Measurements from ENCODE around the gene OPTC.
"Not testable (repeated sequence)": the region's sequence is repeated elsewhere in the genome, so short reads cannot be mapped to it uniquely, and the experiment has no call there.

Gene OPTC, protein sequence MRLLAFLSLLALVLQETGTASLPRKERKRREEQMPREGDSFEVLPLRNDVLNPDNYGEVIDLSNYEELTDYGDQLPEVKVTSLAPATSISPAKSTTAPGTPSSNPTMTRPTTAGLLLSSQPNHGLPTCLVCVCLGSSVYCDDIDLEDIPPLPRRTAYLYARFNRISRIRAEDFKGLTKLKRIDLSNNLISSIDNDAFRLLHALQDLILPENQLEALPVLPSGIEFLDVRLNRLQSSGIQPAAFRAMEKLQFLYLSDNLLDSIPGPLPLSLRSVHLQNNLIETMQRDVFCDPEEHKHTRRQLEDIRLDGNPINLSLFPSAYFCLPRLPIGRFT

DNA sequence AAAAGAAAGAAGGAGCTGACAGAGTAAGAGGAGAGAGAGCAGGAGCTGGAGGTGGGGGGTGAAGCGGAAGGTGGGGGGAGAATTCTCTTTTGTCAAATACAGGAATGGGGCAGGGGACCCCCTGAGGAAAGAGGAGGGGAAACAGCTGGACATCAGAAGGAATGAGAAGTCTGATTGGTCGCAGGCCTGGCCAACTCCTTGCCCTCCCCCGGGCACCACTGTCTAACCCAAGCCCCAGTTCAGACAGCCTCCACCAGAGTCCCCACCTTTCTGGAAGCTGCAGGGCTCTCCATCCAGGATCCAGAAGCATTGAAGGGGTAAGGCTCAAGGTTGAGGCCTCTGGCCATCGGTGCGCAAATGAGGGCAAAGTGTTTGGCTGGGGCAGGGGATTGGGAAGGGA lies at the start of gene OPTC:
TSS of gene OPTC (plus strand) at position 253 of the 400 bp plus-strand sequence. CDS start 1,853 bp downstream, outside the sequence.
- no peak for DNase-seq

DNA sequence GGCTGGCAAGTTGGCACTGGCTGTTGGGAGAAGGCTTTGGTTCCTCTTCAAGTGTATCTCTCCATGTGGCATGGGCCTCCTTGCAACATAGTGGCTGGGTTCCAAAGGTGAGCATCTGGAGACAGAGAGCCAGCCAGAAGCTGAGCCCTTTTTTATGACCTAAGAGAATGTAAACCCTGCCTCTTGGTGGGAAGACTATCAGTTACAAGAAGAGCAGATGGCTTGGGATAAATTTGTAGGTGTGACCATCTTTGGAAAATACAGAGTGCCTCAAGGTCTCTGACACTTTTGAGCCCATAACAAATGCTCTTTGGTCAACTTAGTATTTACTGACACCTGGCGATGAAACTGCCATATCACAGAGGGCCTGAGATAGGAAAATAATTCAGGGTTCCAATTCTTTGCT lies 49.8 kb upstream of the OPTC start:
- no peak for DNase-seq

DNA sequence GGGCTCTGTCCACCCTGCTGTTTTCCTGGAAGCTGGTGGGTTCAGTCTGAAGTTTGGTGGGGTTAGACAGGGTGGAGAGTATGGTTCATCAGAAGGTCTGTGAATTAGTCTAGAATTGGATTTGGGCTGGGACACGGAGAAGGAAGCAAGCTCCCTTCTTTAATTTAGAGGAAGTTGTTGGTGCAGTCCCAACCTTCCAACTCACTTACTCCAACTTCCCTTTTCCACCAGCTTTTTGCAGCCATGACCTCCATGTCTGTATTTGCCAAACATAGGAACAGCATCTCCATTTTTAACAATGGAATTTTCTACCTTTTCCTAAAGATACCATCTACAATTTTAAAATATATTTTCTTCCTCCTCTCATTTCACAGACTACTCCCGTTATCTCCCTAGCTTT lies 46.8 kb upstream of the OPTC start:
- DNase-seq: peak; percentile 24 to 50

DNA sequence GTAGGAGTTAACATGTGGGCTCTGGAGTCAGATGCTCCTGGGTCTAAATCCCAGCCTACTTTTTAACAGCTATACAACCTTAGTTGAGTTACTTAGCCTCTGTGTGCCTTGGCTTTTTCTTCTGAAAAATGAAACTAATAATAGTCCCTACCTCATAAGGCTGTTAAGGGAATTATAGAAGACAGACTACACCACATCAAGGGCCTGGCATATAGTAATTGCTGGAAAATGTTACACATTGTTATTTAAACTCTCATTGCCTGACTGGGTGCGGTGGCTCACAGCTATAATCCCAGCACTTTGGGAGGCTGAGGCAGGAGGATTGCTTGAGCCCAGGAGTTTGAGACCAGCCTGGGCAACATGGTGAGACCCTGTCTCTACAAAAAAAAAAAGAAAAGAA lies 46.4 kb upstream of the OPTC start:
- DNase-seq: not testable (repeated sequence)

DNA sequence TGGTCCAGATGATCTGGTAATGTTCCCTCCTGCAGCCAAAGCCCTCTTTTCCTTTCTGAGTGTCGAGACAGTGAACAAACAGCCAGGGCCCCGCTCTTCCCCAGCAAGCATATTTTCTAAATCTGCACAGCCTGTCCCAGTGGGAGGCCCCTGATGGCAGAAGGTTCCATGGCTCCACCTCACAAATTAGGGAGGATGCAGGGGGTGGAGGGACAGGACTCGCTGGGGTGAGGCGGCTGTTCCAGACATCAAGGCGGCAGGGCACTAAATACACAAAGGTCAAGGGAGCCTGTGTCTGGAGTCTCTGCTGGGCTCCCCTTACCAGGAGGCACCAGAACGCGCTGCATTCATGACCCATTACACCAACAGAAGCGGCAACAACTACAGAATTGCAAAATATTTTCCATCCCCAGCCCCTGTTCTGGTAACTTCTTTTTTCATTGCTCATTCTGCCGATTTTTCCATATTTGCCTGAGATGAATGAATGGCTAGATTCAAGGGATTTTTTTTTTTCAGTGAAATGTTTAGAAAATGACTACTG lies 45.4 kb upstream of the OPTC start:
- DNase-seq: no peak

DNA sequence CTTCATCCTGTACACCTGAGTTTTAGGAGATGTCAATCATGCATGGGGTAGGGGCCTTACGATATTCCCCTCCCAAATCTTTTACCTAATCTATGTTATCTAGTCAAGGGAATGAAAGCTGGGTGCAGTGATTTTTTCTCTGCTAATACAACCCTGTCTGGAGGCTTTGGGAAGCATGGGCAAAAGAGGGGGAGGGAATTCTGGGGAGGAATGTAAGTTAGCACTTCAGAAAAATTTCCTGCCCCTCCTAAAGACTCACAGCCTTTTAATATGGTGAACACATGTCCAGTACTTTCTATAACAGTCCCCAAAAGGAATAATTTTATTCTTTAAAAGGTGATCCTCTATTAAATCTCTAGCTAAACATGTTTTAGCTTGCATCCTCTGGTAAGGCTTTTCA lies 44.0 kb upstream of the OPTC start:
- DNase-seq: no peak

DNA sequence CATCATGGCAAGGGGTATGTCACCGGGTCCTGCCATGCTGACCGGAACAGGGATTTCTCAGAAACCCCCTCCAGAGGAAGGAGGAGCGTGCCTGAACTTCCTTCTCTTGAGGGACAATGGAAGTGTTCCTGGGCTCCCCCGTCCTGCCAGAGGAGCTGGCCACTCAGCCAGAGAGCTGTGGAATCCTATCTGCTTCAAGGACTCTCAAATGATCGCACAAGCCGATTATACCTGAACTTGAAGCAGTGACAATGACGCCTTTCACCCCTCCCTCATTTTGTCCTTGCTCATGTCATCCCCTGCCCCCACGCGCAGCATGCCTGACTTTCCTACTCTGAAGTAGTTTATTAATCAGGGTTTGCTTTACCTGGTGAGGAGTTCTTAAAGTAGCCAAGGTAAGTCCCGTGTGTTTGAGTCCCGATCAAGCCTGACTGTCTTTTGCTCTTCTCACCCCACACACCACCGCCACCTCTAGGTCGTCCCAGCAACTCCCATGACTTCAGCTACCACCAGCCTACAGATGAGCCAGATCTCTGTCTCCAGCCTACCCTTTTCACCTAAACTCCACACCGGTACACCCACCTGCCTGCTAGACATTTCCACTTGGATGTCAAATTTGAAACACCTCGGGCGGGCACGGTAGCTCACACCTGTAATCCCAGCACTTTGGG lies 43.3 kb upstream of the OPTC start:
- DNase-seq: no peak

DNA sequence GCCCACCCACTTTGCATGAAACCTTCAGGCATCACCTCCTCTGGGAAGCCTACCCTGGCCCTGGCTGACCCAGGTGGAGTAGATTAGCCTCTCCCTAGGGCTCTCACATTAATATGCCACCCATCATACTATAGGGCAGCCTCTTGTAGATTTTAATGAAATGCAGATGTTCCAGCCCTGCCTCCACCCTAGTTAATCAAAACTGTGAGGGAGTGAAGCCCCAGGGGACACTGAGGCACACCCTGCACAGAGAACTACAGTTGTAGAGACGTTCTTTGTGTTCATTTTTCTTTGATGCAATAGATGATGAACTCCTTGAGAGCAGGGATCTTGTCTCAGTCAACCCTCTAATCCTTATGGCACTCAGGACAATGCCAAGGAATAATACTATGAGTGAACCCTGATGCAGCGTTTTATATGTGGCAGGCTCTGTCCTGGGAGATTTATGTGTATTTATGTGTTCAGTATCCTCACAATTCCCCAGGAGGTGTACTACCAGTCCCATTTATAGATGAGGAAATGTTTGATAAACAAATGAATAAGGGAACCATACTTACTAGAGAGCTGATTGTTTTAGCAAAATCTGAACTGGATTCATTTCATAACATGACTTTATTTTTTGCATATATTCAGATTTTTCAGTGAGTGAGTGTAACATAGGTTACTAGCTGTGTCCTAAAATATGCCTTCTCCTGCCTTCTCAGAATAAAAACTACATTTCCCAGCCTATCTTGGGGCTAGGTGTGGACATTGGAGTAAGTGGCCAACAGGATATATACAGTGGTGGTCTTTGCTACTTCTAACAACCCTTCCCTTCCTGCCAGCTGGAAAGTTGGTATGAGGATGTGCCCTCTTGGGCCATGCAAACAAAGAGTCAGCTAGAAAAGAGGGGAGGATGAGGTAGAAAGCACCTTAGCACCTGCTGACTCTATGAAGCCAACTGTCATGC lies 41.8 kb upstream of the OPTC start:
- no peak for DNase-seq

DNA sequence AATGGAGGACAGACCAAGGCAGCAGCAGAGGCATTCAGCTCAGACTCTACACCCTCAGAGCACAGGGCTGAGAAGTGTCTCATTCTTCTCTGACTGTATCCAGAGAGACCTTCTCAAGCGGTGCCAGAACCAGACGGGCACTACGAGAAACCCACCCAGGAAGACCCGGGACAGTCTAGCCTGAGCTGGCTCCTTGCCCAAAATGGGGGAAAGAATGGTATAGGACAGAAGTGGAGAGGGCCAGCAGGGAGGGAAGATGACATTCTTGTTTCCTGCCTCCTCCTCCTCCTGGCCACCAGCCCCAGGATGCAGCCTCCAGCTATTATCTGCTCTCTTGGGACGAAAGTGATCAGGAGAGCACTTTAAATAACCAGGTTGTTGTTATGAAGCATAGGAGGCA lies 40.9 kb upstream of the OPTC start:
- no peak for DNase-seq

DNA sequence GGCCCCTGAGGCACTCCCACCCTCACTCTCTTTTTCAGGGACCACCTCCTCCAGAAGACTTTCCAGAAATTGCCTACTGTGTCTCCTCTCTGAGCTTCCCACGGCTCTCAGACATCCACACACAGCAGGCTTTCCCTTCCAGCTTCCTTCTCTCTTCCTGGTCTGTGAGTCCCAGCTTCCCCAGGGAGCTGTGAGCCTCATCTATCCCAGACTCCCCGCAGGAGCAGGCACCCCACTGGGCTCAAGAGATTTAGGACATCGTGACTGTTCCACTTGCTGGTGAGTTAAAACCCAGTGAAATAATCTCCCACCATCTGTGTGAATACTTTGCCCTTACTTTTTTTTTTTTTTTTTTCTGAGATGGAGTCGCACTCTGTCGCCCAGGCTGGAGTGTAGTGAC lies 40.3 kb upstream of the OPTC start:
- no peak for DNase-seq

DNA sequence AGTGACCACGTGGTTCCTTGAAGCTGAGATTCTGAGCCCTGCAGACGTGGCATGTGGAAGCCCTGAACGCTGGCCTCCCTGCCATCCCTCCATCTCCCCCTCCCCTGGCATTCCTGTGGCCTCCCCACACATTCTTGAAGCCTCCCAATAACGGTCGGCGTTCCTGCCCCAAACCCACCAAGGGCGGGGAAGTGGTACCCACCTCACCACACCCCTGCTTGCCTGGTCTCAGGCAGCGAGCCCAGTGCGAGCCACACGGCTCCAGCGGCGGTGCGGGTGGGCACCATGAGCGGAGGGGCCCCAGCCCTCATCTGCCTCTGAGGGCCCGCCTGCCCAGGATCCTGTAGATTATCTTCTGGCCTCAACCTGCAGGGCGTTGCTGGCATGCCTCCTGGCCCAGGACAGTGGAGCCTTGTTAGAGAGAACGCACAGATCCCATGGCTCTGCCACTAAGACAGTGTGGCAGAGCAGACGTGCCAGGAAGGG lies 38.9 kb upstream of the OPTC start:
- no peak for DNase-seq

DNA sequence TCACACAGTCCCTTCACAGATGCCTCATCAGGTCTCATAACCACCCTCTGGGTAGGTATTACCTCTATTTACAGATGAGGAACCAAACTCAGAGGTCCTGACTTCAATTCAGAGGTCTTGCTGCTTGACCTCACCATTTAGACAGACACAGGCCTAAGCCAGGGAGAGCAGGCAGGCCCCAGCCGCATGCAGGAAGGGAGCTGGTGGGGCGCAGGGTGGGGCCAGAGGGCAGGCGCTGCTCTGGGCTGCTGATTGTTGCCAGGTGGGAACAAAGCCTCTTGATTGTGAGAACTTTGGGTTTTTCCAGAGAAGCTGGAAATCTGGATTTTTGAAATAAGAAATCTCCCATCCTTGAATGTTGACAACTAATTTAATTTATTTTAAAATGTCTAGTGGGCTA lies 38.2 kb upstream of the OPTC start:
- no peak for DNase-seq

DNA sequence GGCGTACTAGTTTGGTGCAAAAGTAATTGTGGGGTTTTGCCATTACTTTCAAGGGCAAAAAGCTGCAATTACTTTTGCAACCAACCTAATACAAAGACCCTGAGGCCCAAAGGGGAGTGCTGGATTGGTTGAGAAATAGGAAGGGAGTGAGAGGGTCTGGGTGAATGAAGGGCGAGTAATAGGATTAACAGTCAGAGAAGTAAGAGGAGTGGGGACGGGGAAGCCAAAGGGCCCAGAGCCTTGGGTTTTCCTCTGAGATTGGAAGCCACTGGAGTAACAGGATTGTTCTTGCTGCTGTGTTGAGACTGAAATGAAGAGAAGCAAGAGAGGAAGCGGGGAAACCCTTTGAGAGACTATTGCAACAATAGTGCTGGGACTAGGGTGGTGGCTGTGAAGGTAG lies 37.4 kb upstream of the OPTC start:
- no peak for DNase-seq

DNA sequence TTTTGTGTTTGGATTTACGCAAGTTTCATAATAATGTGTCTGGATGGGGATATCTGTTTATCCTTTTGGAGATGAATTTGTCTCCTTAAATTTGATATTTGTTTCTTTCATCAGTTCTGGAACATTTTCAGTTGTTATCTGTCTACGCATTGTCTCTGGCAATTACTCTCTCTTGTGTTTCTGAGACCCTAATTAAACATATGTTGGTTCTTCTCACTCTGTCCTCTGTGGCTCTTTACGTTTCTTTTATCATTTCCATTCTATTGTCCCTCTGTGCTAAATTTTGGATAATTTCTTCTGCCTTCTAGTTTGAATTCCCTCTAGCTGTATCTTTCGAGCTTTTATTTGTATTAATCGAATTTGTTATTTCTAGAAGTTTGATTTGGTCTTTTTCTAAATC lies 35.9 kb upstream of the OPTC start:
- DNase-seq: no peak

DNA sequence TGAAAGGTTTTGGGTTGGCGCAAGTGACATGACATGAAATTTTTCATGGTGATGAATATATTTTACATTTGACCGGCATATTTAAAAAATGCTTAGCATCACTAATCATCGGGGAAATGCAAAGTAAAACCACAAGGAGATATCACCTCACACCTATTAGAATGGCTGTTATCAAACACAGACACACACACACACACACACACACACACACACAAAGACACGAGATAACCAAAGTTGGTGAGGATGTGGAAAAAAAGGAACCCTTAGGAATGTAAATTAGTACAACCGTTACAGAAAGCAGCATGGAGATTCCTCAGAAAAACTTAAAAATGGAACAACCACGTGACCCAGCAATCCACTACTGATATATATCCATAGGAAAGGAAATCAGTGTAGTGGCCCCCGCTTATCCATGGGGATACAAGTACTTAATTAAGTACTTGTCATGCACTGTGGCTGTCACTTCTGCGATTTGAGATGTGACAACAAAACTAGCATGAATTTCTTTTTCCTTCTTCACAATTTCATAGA lies 34.2 kb upstream of the OPTC start:
- DNase-seq: no peak

DNA sequence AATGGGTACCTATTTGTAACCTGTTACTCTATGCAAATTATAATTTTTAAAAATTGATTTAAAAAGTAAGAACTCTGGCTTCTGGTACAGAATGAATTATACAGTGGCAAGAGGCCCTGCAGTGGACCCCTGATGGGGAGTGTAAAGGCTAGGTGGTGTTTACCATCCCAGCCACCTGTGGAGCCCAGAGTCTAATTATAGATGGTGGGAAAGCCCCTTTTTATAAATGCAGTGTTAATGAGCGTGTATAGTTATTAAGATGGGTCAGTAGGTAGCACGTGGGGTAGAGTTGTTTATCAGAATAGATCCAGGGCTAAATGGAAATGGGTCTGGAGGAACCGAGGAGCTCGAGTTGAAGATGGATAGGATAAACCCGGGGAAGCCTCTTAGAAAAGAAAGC lies 32.2 kb upstream of the OPTC start:
- DNase-seq: no peak

DNA sequence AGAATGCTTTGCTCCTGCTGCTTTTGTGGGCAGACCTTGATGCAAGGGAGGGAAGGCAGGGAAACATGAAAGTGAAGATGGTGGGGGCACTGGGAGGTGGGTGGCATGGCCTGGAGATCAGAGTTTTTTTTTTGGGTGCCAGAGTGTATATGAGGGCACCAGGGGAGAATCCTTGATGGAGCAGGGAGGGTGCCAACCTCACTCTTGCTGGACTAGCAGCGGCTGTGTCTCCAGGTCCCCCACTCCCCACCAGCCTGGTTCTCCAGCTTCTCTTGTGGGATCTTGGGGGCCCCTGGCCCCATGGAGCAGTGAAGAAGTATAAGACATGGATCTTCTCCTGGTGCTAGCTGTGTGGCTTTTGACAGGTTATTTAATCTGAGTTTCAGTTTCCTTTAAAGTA lies 31.8 kb upstream of the OPTC start:
- DNase-seq: no peak

DNA sequence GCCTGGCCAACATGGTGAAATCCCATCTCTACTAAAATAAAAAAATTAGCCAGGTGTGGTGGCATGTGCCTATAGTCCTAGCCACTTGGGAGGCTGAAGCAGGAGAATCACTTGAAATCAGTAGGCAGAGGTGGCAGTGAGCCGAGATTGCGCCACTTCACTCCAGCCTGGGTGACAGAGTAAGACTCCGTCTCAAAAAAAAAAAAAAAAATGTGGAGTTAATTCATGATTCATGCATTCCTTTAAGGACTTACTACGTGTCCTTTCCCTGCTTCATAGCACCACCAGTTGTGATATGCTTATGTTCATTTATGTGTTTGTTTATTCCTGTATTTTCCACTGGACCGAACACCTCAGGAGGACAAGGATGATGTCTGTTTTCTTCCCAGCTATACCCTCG lies 31.1 kb upstream of the OPTC start:
- DNase-seq: no peak

DNA sequence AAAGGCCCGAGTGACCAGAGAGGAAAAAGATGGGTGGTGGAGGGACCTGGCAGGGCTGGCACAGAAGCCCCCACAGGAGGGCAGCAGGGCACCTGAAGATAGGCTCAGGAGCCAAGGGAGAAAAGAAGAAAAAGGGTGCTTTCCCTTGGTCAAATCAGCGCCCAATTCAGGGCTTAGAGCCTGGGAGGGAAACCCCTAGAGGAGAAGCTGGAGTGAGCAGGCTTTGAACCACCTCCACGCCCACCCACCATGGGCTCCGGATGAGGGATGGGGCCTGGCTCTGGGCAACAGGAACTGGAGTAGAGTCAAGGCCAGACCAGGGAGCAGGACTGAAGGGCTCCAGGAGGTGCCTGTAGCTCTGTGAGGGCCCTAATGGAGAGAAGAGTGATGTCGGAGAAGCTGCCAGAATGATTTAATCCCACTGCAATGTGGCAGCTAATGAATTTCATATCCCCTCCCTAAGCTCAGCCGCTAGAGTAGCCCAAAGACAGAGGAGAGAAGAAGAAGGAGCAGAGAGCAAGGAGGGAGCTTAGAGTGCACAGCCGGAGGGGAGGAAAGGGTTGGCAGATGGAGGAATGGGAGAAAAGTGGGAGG lies 30.4 kb upstream of the OPTC start:
- no peak for DNase-seq

DNA sequence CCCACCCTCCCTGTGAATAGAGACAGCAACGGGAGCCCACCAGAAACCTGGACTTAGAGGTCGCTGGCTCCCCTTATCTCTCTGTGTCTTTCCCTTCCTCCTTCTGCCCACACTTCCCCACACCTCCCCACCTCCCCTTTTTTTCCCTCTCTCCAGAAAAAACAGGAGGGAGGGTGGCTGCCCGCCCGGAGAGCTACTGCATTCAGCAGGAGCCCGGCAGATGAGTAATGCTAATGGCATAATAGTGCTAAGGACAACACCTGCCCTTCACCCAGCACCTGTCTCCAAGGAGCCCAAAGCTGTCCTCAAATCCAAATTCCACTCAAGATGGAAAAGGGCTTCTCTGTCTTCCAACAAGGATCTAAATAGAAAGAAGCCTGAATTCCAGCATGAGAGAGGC lies 29.7 kb upstream of the OPTC start:
- DNase-seq: no peak

DNA sequence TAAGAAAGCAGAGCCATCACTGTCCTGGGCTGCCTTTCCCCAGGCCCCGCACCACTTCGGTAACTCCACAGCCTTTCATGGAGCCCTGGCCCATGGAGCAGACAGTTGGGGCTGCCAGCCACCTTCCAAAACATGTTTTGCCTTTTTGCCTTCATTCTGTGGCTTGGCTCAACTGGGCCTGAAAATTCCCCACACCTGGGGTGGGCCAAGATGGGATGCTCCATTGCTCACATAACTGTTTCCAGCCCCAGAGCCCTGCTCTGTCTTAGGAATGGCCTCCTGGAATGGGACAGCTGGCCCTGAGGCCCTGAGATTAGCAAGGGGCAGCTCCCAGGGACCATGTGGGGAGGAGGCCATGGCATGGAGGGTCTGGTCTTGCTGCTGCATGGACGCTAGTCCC lies 29.2 kb upstream of the OPTC start:
- no peak for DNase-seq

DNA sequence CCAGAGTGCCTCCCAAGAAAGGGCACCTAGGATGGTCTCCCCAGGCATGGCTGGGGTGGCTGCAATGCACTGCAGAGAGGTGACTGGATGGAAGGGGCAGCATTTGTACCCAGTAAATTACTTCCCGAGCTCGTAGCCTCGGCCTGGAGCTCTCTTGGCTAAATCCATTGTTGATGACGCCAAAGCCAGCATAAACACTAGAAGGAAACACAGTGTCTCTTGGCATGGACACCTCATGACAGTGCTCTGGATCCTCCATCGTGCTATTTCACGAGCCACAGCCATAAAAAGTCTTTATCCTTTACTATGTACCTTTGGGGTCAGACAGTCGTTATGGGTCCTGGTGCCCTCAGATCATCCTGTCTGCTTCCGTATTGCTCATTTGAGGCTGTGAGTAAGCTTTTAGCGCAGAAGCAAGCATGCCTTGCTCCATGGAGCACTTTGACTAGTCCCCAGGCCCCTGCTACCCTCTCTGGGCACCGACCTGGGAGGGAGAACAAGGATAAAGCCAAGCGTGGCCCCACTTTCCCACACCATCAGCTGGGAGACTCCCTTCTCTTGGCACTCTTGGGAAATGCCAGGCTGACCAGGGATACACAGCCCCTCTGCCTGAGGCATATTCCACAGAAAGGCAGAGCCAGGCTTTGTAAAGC lies 28.7 kb upstream of the OPTC start:
- DNase-seq: no peak
